Effector memory CD8-positive, alpha-beta T cell (primary cell): ENCODE data around the gene ACADS.

Experiments
- ATAC-seq: fragments of 150-1000 bp; cut with Tn5 transposase; replicated peaks from 2 replicates; pipeline ENCODE4 v1.10.0; 2021; ENCODE audit warnings: mild to moderate bottlenecking, moderate library complexity
- DNase-seq, 3 experiments: peaks; one replicate each; pipeline ENCODE4 v3.0.0; 2021
- H3K27ac Mint-ChIP-seq, 2 donors: one replicate each; pipeline ENCODE4 v1.8.0; 2022; ENCODE audit warnings: mild to moderate bottlenecking in 2 of 2, mixed read lengths in 2 of 2, moderate library complexity in 2 of 2
- H3K27me3 Mint-ChIP-seq, 2 donors: one replicate each; pipeline ENCODE4 v1.8.0; 2022; ENCODE audit warnings: mixed read lengths in 2 of 2
- H3K36me3 Mint-ChIP-seq: one replicate; pipeline ENCODE4 v1.8.0; 2022; ENCODE audit warnings: mild to moderate bottlenecking, moderate library complexity, mixed read lengths; ENCODE audit not compliant: insufficient read depth
- H3K4me1 Mint-ChIP-seq, 2 donors: one replicate each; pipeline ENCODE4 v1.8.0; 2022; ENCODE audit warnings: low read depth in 2 of 2, mixed read lengths in 2 of 2
- H3K4me3 Mint-ChIP-seq, 2 donors: one replicate each; pipeline ENCODE4 v1.8.0; 2022; ENCODE audit warnings: mild to moderate bottlenecking in 2 of 2, mixed read lengths in 2 of 2, moderate library complexity in 2 of 2
- H3K9me3 Mint-ChIP-seq, 2 donors: one replicate each; pipeline ENCODE4 v1.8.0; 2022; ENCODE audit warnings: mixed read lengths in 2 of 2

The ACADS gene

DNA sequence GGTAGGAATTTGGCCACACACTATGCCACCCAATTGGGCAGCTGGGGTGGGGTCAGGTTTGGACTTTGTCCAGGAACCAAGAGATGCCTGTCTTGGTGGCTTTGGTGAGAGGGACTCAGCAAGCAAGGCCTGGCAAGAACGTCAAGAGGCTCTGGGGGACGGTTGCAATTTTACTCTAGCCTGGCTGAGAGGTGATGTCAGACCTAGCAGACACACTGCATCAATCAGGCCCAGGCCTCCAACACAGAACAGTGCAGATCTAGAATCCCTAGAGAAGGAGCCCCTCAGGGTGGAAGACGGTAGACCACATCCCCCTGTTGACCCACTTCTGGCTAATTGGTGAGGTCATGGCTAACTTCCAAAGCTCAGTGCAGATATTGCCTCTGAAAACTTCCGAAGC lies 17.0 kb upstream of the ACADS start:
- Mint-ChIP-seq H3K9me3 (no peaks in the 10 kb centered on the region), H3K36me3 (no peaks in the 10 kb centered on the region), H3K27ac (peak overlapping the region in 1 of 2 donors; percentile 23), H3K4me1 (peaks cover 24 to 28% of the 10 kb centered on the region in 2 donors), H3K27me3 (no peaks in the 10 kb centered on the region), H3K4me3 (no peak overlapping the region)
- DNase-seq, result no peak
- ATAC-seq, result peak; percentile 62

- H3K4me1 Mint-ChIP-seq, result peaks cover 29 to 33% of the 10 kb centered on the region in 2 donors
- H3K27ac Mint-ChIP-seq, result peak within 1 kb of the TSS; percentile 90 to 91
- H3K27me3 Mint-ChIP-seq, result no peaks in the 10 kb centered on the region
- peak within 1 kb of the TSS; percentile 90 for H3K4me3 Mint-ChIP-seq
- H3K36me3 Mint-ChIP-seq, result peaks cover 2% of the 10 kb centered on the region
- peak; percentile 81 for ATAC-seq
- H3K9me3 Mint-ChIP-seq, result no peaks in the 10 kb centered on the region
- DNase-seq, result peak; percentile 60 to 63 (median 60)
These were observed 15.4 kb upstream of the ACADS start, which contains the start of gene UNC119B for GRCh38 chr12:120710031-120710804. Gene UNC119B (plus strand): TSS chr12:120710458. CDS start chr12:120710475, 17 bp downstream.

- DNase-seq (no peak), ATAC-seq (peak; percentile 22)
- H3K4me1 Mint-ChIP-seq, result peaks cover 29 to 33% of the 10 kb centered on the region in 2 donors
- H3K27ac Mint-ChIP-seq, result peak overlapping the region; percentile 90 to 91
- H3K4me3 Mint-ChIP-seq, result peak overlapping the region; percentile 90
- no peaks in the 10 kb centered on the region for H3K27me3 Mint-ChIP-seq
- peaks cover 7% of the 10 kb centered on the region for H3K36me3 Mint-ChIP-seq
- H3K9me3 Mint-ChIP-seq, result no peaks in the 10 kb centered on the region
These were observed 14.8 kb upstream of the ACADS start for GRCh38 chr12:120710805-120711296.

DNA sequence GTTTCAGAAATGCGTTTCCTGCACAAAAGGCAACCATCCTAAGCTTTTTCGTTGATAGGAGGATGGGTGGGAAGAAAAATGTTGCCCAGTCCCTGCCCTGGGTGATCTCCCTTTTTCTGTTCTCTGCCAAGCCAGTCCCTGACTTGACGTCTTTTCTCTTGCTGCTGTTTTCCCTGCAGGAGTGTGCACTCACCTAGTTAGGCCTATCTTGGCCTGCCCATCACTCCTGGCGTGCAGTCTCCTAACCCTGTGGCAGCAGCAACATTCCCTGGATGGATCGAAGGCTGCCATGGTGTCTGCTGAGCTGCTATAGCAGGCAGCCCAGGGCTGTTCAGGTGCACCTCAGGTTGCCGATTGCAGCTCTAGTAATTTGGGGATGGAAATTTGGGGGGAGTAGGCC lies 14.2 kb upstream of the ACADS start:
- H3K27ac Mint-ChIP-seq, result peak overlapping the region; percentile 90 to 91
- DNase-seq (no peak), ATAC-seq (no peak)
- H3K4me1 Mint-ChIP-seq, result peaks cover 29 to 33% of the 10 kb centered on the region in 2 donors
- peaks cover 9% of the 10 kb centered on the region for H3K36me3 Mint-ChIP-seq
- H3K27me3 Mint-ChIP-seq, result no peaks in the 10 kb centered on the region
- peak overlapping the region; percentile 90 for H3K4me3 Mint-ChIP-seq
- no peaks in the 10 kb centered on the region for H3K9me3 Mint-ChIP-seq

- Mint-ChIP-seq H3K36me3 (peaks cover 12% of the 10 kb centered on the region), H3K27me3 (no peaks in the 10 kb centered on the region), H3K9me3 (no peaks in the 10 kb centered on the region), H3K27ac (peak overlapping the region in 1 of 2 donors; percentile 91), H3K4me1 (peaks cover 29 to 33% of the 10 kb centered on the region in 2 donors), H3K4me3 (peak overlapping the region in 1 of 2 donors; percentile 90)
- DNase-seq, result no peak
- ATAC-seq, result no peak
These were observed 13.0 kb upstream of the ACADS start for GRCh38 chr12:120712610-120713009.

GRCh38 chr12:120713861-120714482 lies 11.7 kb upstream of the ACADS start:
- H3K4me1 Mint-ChIP-seq, result peaks cover 29 to 31% of the 10 kb centered on the region in 2 donors
- no peak overlapping the region for H3K4me3 Mint-ChIP-seq
- ATAC-seq (peak; percentile 67), DNase-seq (peak; percentile 76 to 80 (median 78))
- peaks cover 24% of the 10 kb centered on the region for H3K36me3 Mint-ChIP-seq
- H3K27me3 Mint-ChIP-seq, result no peaks in the 10 kb centered on the region
- H3K9me3 Mint-ChIP-seq, result no peaks in the 10 kb centered on the region
- H3K27ac Mint-ChIP-seq, result no peak overlapping the region

- Mint-ChIP-seq H3K36me3 (peaks cover 34% of the 10 kb centered on the region), H3K4me1 (peaks cover 6 to 11% of the 10 kb centered on the region in 2 donors), H3K27me3 (no peaks in the 10 kb centered on the region), H3K4me3 (no peak overlapping the region), H3K27ac (no peak overlapping the region), H3K9me3 (no peaks in the 10 kb centered on the region)
- no peak for DNase-seq
- no peak for ATAC-seq
These were observed 7.6 kb upstream of the ACADS start for GRCh38 chr12:120718055-120718454.

DNA sequence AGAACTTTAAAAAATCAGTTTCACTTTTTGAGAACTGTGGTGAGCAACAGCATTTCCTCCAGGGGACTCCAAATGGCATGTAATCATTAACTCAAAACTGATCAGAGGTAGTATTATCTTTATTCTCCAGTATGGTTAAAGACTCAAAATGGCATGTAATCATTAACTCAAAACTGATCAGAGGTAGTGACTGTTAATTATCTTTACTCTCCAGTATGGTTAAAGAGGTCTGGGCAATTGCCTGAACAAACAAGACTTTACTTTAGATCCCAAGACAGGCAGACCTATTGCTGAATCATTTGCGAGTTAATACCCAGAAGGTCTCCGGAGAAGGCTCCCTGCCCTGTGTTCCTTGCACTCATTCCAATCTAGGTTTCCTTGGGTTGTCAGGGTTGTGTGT lies 6.6 kb upstream of the ACADS start:
- DNase-seq, result no peak
- H3K36me3 Mint-ChIP-seq, result peaks cover 34% of the 10 kb centered on the region
- H3K27me3 Mint-ChIP-seq, result no peaks in the 10 kb centered on the region

DNA sequence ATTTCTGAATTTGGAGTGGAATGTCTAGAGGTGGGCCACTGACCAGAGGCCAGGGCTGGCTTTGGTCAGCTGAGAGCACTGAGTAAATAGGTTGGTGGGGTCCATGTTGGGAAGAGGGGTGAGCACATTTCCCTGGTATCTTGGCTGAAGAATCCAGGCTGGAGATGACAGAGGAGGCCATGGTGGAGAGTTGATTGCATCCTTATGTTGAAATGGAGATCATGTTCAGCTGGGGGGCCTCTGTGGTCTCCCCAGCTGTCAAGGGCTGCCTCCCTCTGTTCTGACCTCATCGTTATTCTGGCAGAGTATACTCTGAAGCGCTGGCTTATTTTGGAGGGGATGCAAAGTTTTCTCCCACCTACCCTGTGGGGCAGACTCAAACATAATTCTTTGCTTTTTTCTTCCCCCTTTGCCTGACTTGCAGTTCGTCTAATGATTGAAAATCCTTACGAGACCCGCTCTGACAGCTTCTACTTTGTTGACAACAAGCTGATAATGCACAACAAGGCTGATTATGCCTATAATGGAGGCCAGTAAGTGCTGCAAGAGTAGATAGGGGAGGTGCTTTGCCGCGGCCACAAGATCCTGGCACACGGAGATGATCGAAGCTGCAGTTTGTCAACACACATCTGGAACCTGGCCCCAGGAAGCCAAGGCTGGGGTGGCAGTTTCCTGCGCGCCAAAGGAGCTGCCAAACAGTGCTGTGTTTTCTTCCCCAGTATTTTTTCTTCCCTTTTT lies 6.0 kb upstream of the ACADS start:
- no peak overlapping the region for H3K4me3 Mint-ChIP-seq
- ATAC-seq, result no peak
- no peak overlapping the region for H3K27ac Mint-ChIP-seq

More for the DNA sequence above, 6.6 kb upstream of the ACADS start:
- peaks cover 1 to 5% of the 10 kb centered on the region in 2 donors for H3K4me1 Mint-ChIP-seq
- no peaks in the 10 kb centered on the region for H3K9me3 Mint-ChIP-seq
- no peak overlapping the region for H3K4me3 Mint-ChIP-seq
- no peak for ATAC-seq
- H3K27ac Mint-ChIP-seq, result no peak overlapping the region

DNA sequence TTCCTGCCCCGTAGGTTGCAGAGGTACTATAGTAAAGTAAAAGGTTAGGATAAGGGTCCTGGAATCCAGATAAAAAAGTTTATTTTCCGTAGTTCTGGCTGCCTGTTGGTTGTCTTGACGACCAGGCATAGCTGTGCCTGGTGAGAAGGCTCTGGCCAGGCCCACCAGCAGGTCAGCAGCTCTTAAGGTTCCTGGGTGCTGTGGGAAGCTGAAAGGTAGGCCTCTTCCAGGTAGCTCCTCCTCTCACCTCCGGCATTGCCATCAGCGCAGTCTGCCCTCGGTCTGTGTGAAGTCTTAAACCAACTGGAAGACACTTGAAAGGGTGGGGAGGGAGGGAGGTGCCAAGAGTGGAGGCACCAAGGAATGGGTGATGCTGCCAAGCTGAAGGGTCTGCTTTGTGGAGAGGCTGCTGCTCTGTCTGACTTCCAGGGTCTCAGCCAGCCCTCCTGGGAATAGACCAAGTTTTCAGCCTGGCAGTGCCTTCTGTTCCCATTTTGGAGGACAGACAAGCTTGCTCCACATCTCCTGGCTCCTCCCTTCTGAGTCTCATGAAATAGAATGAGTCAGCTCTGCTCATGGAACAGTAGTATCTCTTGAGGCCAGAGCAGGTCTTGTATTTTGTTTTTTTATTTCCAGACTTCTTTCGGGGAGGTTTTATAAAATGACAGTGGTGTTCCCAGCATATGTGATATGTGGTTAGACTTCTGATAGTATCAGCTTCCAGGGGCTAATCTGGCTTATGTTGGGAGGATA lies 5.2 kb upstream of the ACADS start:
- H3K27me3 Mint-ChIP-seq, result no peaks in the 10 kb centered on the region
- no peak overlapping the region for H3K4me3 Mint-ChIP-seq
- DNase-seq (no peak), ATAC-seq (no peak)
- peaks cover 30% of the 10 kb centered on the region for H3K36me3 Mint-ChIP-seq
- H3K9me3 Mint-ChIP-seq, result no peaks in the 10 kb centered on the region
- H3K27ac Mint-ChIP-seq, result no peak overlapping the region
- H3K4me1 Mint-ChIP-seq, result peaks cover 9 to 12% of the 10 kb centered on the region in 2 donors

More for the DNA sequence above, 6.0 kb upstream of the ACADS start:
- DNase-seq, result no peak
- no peaks in the 10 kb centered on the region for H3K27me3 Mint-ChIP-seq
- H3K36me3 Mint-ChIP-seq, result peaks cover 34% of the 10 kb centered on the region
- H3K4me1 Mint-ChIP-seq, result peaks cover 2 to 6% of the 10 kb centered on the region in 2 donors
- no peaks in the 10 kb centered on the region for H3K9me3 Mint-ChIP-seq

DNA sequence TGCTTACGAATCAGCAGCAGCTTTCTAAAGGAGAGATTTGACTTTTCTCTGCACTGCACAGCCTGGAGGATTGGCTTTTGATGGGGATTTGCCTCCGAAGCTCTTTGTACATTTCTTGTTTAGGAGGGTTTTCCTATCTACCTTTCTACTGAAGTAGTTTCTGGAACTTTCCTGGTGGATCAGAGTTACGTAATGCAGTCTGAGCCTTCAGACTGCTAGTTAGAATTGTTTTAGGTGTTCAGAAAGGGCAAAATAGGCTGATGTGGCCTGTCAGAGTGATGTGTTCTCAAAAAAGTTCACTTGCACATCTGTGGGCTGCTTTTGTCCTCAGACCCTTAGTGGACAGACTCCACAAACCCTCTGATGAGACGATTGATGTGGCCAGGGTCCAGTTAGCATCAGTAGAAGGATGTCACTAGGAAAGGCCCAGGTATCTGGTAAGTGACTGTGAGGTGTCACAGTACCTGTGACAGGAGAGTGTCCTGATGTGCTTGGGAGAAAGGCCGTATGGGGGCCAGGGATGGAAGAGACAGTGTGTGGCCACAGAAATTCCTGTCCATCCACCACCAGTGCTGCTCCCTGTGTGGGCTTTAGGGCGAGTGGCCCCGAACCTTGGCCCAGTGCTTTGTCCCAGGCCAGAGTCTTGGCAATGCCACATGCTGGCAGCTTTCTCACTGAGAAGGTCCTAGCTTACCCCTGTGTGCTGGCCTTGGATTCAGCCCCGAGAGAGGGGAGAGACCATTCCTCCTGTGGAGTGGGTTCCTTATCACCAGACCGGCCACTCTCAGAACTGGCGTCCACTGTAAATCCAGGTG lies 4.4 kb upstream of the ACADS start:
- Mint-ChIP-seq H3K4me3 (no peak overlapping the region), H3K4me1 (peaks cover 13 to 15% of the 10 kb centered on the region in 2 donors), H3K36me3 (peaks cover 27% of the 10 kb centered on the region), H3K27me3 (no peaks in the 10 kb centered on the region), H3K9me3 (no peaks in the 10 kb centered on the region), H3K27ac (no peak overlapping the region)
- no peak for DNase-seq
- no peak for ATAC-seq

DNA sequence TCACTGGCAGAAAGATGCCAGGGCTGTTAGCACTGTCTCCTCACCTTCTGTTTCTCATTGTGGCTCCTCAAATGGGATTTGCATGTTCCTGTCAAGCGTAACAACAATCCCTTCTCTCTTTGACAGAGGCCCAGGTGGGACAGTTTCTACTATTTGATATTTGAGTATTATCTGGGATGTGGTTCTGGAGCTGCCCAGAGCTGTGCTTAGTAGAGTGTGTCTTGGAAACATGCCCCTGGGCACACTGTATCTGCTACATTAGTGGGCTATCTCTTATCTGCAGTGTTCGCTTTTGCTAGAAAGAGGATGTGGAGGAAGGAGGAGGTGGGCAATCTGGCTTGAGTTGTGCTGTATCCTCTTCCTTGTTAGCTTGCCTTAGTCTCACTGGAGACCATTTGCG lies 3.8 kb upstream of the ACADS start:
- Mint-ChIP-seq H3K4me3 (no peak overlapping the region), H3K36me3 (peaks cover 25% of the 10 kb centered on the region), H3K9me3 (no peaks in the 10 kb centered on the region), H3K27ac (no peak overlapping the region), H3K27me3 (no peaks in the 10 kb centered on the region), H3K4me1 (peaks cover 18 to 19% of the 10 kb centered on the region in 2 donors)
- DNase-seq (no peak), ATAC-seq (no peak)
